Type B pancreatic cell (in vitro differentiated cells): ENCODE results near the gene DDN. TPM values are rescaled to one million over a fixed set of nuclear protein-coding genes. Genes with fewer than 3 reads are reported as not detected.

Source experiments
- DNase-seq: peaks from one replicate; pipeline ENCODE4 v3.0.0; 2021; ENCODE audit warnings: mixed read lengths; ENCODE audit not compliant: unreplicated experiment; ENCODE audit errors: extremely low spot score
- H3K27ac Mint-ChIP-seq: 2 replicates; pipeline ENCODE4 v1.8.0; 2021; ENCODE audit warnings: mild to moderate bottlenecking, mixed read lengths
- H3K27me3 Mint-ChIP-seq: 2 replicates; pipeline ENCODE4 v1.8.0; 2021; ENCODE audit warnings: mixed read lengths
- H3K36me3 Mint-ChIP-seq: 2 replicates; pipeline ENCODE4 v1.8.0; 2021; ENCODE audit warnings: mixed read lengths
- H3K4me1 Mint-ChIP-seq: one replicate; pipeline ENCODE4 v1.8.0; 2021; ENCODE audit warnings: mixed read lengths; ENCODE audit not compliant: unreplicated experiment
- H3K4me3 Mint-ChIP-seq: 2 replicates; pipeline ENCODE4 v1.8.0; 2021; ENCODE audit warnings: mild to moderate bottlenecking, mixed read lengths
- H3K9me3 Mint-ChIP-seq: 2 replicates; pipeline ENCODE4 v1.8.0; 2021; ENCODE audit warnings: mixed read lengths
- CTCF ChIP-seq: fragments of 200-600 bp; sonication (generic); conservative IDR thresholded peaks from 2 replicates; pipeline ENCODE4 v1.5.0; 2021; ENCODE audit warnings: antibody characterized with exemption, mild to moderate bottlenecking
- total RNA-seq: library from RNA; stranded (reverse); gene quantifications from 2 replicates; pipeline ENCODE4 v1.2.1, GENCODE V29; 2021; ENCODE audit warnings: low replicate concordance

Gene DDN
- total RNA-seq, 1 donor from 2014 or later = 8.8 TPM

- DNase-seq = no peak
- Mint-ChIP-seq H3K27me3 (no peaks in the 10 kb centered on the region), H3K4me3 (no peak overlapping the region), H3K9me3 (no peaks in the 10 kb centered on the region), H3K36me3 (peaks cover 27% of the 10 kb centered on the region), H3K4me1 (no peaks in the 10 kb centered on the region), H3K27ac (no peak overlapping the region)
- no peak for TF ChIP-seq CTCF
Measured at GRCh38 chr12:49043241-49043640, 44.1 kb upstream of the DDN start.

- no peak overlapping the region for H3K4me3 Mint-ChIP-seq
- H3K4me1 Mint-ChIP-seq = no peaks in the 10 kb centered on the region
Measured at GRCh38 chr12:49041881-49042484, 42.8 kb upstream of the DDN start.

GRCh38 chr12:49041036-49041880 is 42.1 kb upstream of the DDN start:
- peaks cover 25% of the 10 kb centered on the region for H3K36me3 Mint-ChIP-seq
- DNase-seq = no peak
- no peak overlapping the region for H3K27ac Mint-ChIP-seq
- no peaks in the 10 kb centered on the region for H3K4me1 Mint-ChIP-seq
- no peak for TF ChIP-seq CTCF
- H3K9me3 Mint-ChIP-seq = no peaks in the 10 kb centered on the region
- H3K27me3 Mint-ChIP-seq = no peaks in the 10 kb centered on the region
- no peak overlapping the region for H3K4me3 Mint-ChIP-seq

More at GRCh38 chr12:49041881-49042484, 42.8 kb upstream of the DDN start:
- no peaks in the 10 kb centered on the region for H3K27me3 Mint-ChIP-seq
- H3K36me3 Mint-ChIP-seq = peaks cover 22% of the 10 kb centered on the region
- H3K9me3 Mint-ChIP-seq = no peaks in the 10 kb centered on the region
- DNase-seq = no peak
- H3K27ac Mint-ChIP-seq = no peak overlapping the region
- TF ChIP-seq CTCF = no peak

GRCh38 chr12:49040364-49040855 is 41.2 kb upstream of the DDN start:
- Mint-ChIP-seq H3K27ac (no peak overlapping the region), H3K4me3 (no peak overlapping the region), H3K4me1 (no peaks in the 10 kb centered on the region), H3K36me3 (peaks cover 22% of the 10 kb centered on the region), H3K9me3 (no peaks in the 10 kb centered on the region), H3K27me3 (no peaks in the 10 kb centered on the region)
- DNase-seq = no peak
- no peak for TF ChIP-seq CTCF

- H3K4me1 Mint-ChIP-seq = no peaks in the 10 kb centered on the region
- DNase-seq = no peak
- peaks cover 21% of the 10 kb centered on the region for H3K36me3 Mint-ChIP-seq
Measured at GRCh38 chr12:49039421-49040363, 40.5 kb upstream of the DDN start.

More at GRCh38 chr12:49039421-49040363, 40.5 kb upstream of the DDN start:
- no peak for TF ChIP-seq CTCF
- H3K27ac Mint-ChIP-seq = no peak overlapping the region
- no peak overlapping the region for H3K4me3 Mint-ChIP-seq
- H3K9me3 Mint-ChIP-seq = no peaks in the 10 kb centered on the region
- no peaks in the 10 kb centered on the region for H3K27me3 Mint-ChIP-seq
